ENCODE data around the gene ITGB1.
"Not testable (repeated sequence)": the region's sequence is repeated elsewhere in the genome, so short reads cannot be mapped to it uniquely, and the experiment has no call there.

The ITGB1 gene

GRCh38 chr10:32929634-32930033 is 28.4 kb downstream of the ITGB1 start:
- DNase-seq, result no peak

GRCh38 chr10:32927750-32928149 is 30.3 kb downstream of the ITGB1 start:
- DNase-seq, result no peak

- DNase-seq, result no peak
Measured at GRCh38 chr10:32923849-32924248, 34.2 kb downstream of the ITGB1 start.

GRCh38 chr10:32923134-32923533 is 34.9 kb downstream of the ITGB1 start:
- DNase-seq, result no peak

- DNase-seq, result no peak
Measured at GRCh38 chr10:32922170-32922569, 35.9 kb downstream of the ITGB1 start.

GRCh38 chr10:32917817-32918216 is 40.2 kb downstream of the ITGB1 start:
- DNase-seq, result not testable (repeated sequence)

- no peak for DNase-seq
Measured at GRCh38 chr10:32911285-32912016, 46.6 kb downstream of the ITGB1 start.

GRCh38 chr10:32909970-32910369 is 48.1 kb downstream of the ITGB1 start:
- not testable (repeated sequence) for DNase-seq

GRCh38 chr10:32909456-32909855 is 48.6 kb downstream of the ITGB1 start:
- DNase-seq, result no peak

GRCh38 chr10:32906595-32906994 is 51.4 kb downstream of the ITGB1 start:
- no peak for DNase-seq

- no peak for DNase-seq
Measured at GRCh38 chr10:32905466-32905865, 52.6 kb downstream of the ITGB1 start.

GRCh38 chr10:32901815-32902214 is 56.2 kb downstream of the ITGB1 start:
- no peak for DNase-seq

GRCh38 chr10:32895200-32895968 is 62.6 kb downstream of the ITGB1 start:
- DNase-seq, result not testable (repeated sequence)

- DNase-seq, result no peak
Measured at GRCh38 chr10:32893916-32894664, 63.9 kb downstream of the ITGB1 start.

GRCh38 chr10:32893434-32893833 is 64.6 kb downstream of the ITGB1 start:
- DNase-seq, result no peak

GRCh38 chr10:32891261-32891660 is 66.8 kb downstream of the ITGB1 start:
- no peak for DNase-seq

GRCh38 chr10:32890444-32890843 is 67.6 kb downstream of the ITGB1 start:
- DNase-seq, result no peak

- DNase-seq, result no peak
Measured at GRCh38 chr10:32889631-32890212, 68.3 kb downstream of the ITGB1 start.

GRCh38 chr10:32888161-32888927 is 69.7 kb downstream of the ITGB1 start:
- DNase-seq, result no peak

GRCh38 chr10:32887481-32887880 is 70.5 kb downstream of the ITGB1 start:
- DNase-seq, result no peak

- DNase-seq, result no peak
Measured at GRCh38 chr10:32882076-32882475, 76.0 kb downstream of the ITGB1 start.

- DNase-seq, result no peak
Measured at GRCh38 chr10:32878646-32879045, 79.4 kb downstream of the ITGB1 start.
